Kidney (tissue), 14 donors: Measurements from ENCODE around the gene MORN4. TPM values are rescaled to one million over a fixed set of nuclear protein-coding genes. Genes with fewer than 3 reads are reported as not detected.
A peak's percentile ranks its signal among the peaks of the same experiment; 100 is the strongest.

Source experiments
- DNase-seq, 5 donors: peaks; one replicate each; pipeline ENCODE4 v3.0.0-alpha.2; 2013 to 2020
- FAIRE-seq: peaks from 2 replicates; lab custom pipeline; 2012; peaks lifted over from hg19 to GRCh38; lab: Jason Lieb, UNC
- H3K27ac ChIP-seq, 2 donors: one replicate each; pipeline ENCODE4 v1.7.0; 2013; ENCODE audit warnings: low read depth in 2 of 2, low read length in 2 of 2, inconsistent platforms in 1 of 2
- H3K27me3 ChIP-seq: one replicate; pipeline ENCODE4 v1.7.1; 2013; ENCODE audit warnings: low read length, inconsistent platforms; ENCODE audit not compliant: control insufficient read depth, insufficient read depth
- H3K36me3 ChIP-seq, 3 donors: one replicate each; pipeline versions ENCODE4 v1.7.0 to v1.7.1; 2013; ENCODE audit warnings: low read length in 3 of 3, control low read depth in 1 of 3, inconsistent platforms in 1 of 3; ENCODE audit not compliant: insufficient read depth in 3 of 3, control insufficient read depth in 2 of 3
- H3K4me1 ChIP-seq, 3 donors: one replicate each; pipeline versions ENCODE4 v1.7.0 to v1.7.1; 2013; ENCODE audit warnings: low read length in 3 of 3, inconsistent platforms in 1 of 3, low read depth in 1 of 3; ENCODE audit not compliant: control insufficient read depth in 2 of 3, insufficient read depth in 2 of 3
- H3K4me3 ChIP-seq, 3 donors: one replicate each; pipeline versions ENCODE4 v1.7.0 to v1.8.1; 2013; ENCODE audit warnings: low read length in 3 of 3, control low read depth in 1 of 3, inconsistent platforms in 1 of 3
- H3K9ac ChIP-seq, 3 donors: one replicate each; pipeline versions ENCODE4 v1.7.0 to v1.7.1; 2013; ENCODE audit warnings: low read length in 3 of 3, control low read depth in 1 of 3, inconsistent platforms in 1 of 3
- H3K9me3 ChIP-seq, 3 donors: one replicate each; pipeline versions ENCODE4 v1.7.0 to v1.7.1; 2013; ENCODE audit warnings: low read length in 3 of 3, control low read depth in 1 of 3, inconsistent platforms in 1 of 3; ENCODE audit not compliant: control insufficient read depth in 2 of 3, insufficient read depth in 1 of 3
- CTCF ChIP-seq: IDR thresholded peaks from 3 replicates; pipeline ENCODE4 v1.5.1; 2012; ENCODE audit warnings: mild to moderate bottlenecking, moderate library complexity, borderline replicate concordance; ENCODE audit not compliant: insufficient read depth; ENCODE audit errors: extremely low read depth
- intact Hi-C: fragments of 100-400 bp; cut with DNase I; formaldehyde crosslinking; loops from one replicate; pipeline ENCODE4 v1.11.1; 2022
- polyA plus RNA-seq: library from polyadenylated mRNA; stranded (reverse); fragments of 350-450 nt; fragmentation: Illumina TruSeq; extraction: RNeasy Lipid Tissue Mini Kit (QIAGEN cat#74804); gene quantifications from one replicate; pipeline ENCODE4 v1.2.3, GENCODE V29; 2014; ENCODE audit warnings: low read depth, low replicate concordance; ENCODE audit not compliant: insufficient read depth
- total RNA-seq: library from RNA; stranded (reverse); fragmentation: NEBNext Ultra II Directional; extraction: Animal tissue kit (Norgen Biotek cat#: 25700); gene quantifications from one replicate; pipeline ENCODE4 v1.2.1, GENCODE V29; 2021
- donor health status: control.
- donor health status: control.
- donor health status: control.
- donor health status: control.
- donor health status: control.
- donor health status: DM: yes; HTN: yes; CAD: no.
- donor health status: Normal renal cell carcinoma (clear cell type).

The MORN4 gene
- total and polyA plus RNA-seq, 2 donors from 2014 or later = 9.1 to 21.2 TPM

GRCh38 chr10:97584798-97585438 is 48.4 kb downstream of the MORN4 start:
- H3K27ac ChIP-seq = peak overlapping the region; percentile 94 to 95
- H3K36me3 ChIP-seq = no peaks in the 10 kb centered on the region
- no peak for DNase-seq
- H3K4me3 ChIP-seq = peak overlapping the region in 2 of 3 donors; percentile 40 to 76
- H3K4me1 ChIP-seq = peaks cover 0 to 32% (median 17%) of the 10 kb centered on the region in 3 donors
- peak overlapping the region in 1 of 3 donors; percentile 86 for H3K9ac ChIP-seq
- FAIRE-seq = no peak
- no peaks in the 10 kb centered on the region for H3K27me3 ChIP-seq
- H3K9me3 ChIP-seq = no peaks in the 10 kb centered on the region
- intact Hi-C loops = no loop called here
- TF ChIP-seq CTCF = no peak

GRCh38 chr10:97584060-97584797 is 49.1 kb downstream of the MORN4 start, which contains the start of gene HOGA1:
Gene HOGA1 (plus strand): TSS chr10:97584389. CDS start chr10:97584704, 315 bp downstream.
- Histone ChIP-seq H3K9me3 (no peaks in the 10 kb centered on the region), H3K27me3 (no peaks in the 10 kb centered on the region), H3K4me3 (peak within 1 kb of the TSS in 2 of 3 donors; percentile 40 to 76), H3K36me3 (no peaks in the 10 kb centered on the region), H3K9ac (peak within 1 kb of the TSS in 1 of 3 donors; percentile 86), H3K4me1 (peaks cover 0 to 32% (median 17%) of the 10 kb centered on the region in 3 donors), H3K27ac (peak within 1 kb of the TSS; percentile 94 to 95)
- FAIRE-seq (peak; percentile 21), DNase-seq (peak; percentile 86 to 95 (median 88))
- intact Hi-C loops = no loop called here
- no peak for TF ChIP-seq CTCF

- Histone ChIP-seq H3K4me1 (peaks cover 0 to 29% (median 15%) of the 10 kb centered on the region in 3 donors), H3K36me3 (no peaks in the 10 kb centered on the region), H3K27me3 (no peaks in the 10 kb centered on the region), H3K9ac (peak overlapping the region in 1 of 3 donors; percentile 86), H3K9me3 (no peaks in the 10 kb centered on the region), H3K4me3 (no peak overlapping the region), H3K27ac (peak overlapping the region; percentile 94 to 95)
- no peak for FAIRE-seq
- no peak for TF ChIP-seq CTCF
- intact Hi-C loops = no loop called here
- DNase-seq = no peak
Observed at GRCh38 chr10:97583476-97583875, 49.8 kb downstream of the MORN4 start.
